Fibroblast of peridontal ligament (primary cell): ENCODE results near the gene ANKRD35.
A peak's percentile ranks its signal among the peaks of the same experiment; 100 is the strongest.
"Not testable (repeated sequence)": the region's sequence is repeated elsewhere in the genome, so short reads cannot be mapped to it uniquely, and the experiment has no call there.

Experiments
- DNase-seq: peaks from one replicate; pipeline ENCODE4 v3.0.0-alpha.2; 2010; ENCODE audit errors: extremely low read depth

The ANKRD35 gene

DNA sequence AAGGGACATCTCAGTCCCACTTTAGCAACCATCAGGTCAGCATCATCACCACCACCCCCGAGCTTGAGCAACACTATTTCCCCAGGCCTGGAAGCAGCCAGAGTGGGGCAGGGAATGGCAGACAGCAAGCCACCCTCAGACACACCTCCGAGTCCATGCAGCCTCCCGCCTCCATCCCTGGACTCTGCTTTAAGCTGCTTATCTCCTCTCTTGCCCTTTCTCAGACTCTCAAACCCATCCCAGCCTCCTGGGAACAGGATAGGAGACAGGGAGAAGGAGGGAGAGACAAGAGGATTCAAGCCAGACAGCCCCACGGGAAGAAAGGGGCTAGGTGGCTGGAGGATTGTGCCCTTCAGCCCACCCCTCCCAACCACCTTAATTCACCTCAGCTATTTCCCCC, 28.5 kb downstream of the ANKRD35 start:
- DNase-seq, result no peak

DNA sequence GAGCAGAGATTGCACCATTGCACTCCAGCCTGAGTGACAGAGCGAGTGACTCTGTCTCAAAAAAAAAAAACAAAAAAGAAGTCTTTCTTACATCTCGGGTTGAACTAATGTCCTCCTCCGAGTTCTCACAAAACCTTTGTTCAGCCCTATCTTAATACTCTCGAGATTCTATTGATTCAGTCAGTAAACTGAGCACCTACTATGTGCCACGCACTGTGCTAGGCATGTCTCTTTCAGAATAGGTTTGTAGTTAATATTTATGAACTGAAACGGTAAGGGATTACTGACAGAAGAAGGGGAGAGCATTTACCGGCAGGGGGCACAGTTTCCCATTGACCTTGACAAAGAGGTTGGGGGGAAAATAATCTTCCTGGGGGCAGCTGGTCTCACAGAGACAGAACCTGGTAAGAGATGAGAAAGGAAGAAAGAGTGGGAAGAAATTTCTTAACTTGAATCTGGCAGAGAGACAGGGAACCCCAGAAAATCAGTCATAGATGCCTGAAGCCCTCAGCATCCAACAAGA, 30.2 kb downstream of the ANKRD35 start:
- DNase-seq, result no peak

DNA sequence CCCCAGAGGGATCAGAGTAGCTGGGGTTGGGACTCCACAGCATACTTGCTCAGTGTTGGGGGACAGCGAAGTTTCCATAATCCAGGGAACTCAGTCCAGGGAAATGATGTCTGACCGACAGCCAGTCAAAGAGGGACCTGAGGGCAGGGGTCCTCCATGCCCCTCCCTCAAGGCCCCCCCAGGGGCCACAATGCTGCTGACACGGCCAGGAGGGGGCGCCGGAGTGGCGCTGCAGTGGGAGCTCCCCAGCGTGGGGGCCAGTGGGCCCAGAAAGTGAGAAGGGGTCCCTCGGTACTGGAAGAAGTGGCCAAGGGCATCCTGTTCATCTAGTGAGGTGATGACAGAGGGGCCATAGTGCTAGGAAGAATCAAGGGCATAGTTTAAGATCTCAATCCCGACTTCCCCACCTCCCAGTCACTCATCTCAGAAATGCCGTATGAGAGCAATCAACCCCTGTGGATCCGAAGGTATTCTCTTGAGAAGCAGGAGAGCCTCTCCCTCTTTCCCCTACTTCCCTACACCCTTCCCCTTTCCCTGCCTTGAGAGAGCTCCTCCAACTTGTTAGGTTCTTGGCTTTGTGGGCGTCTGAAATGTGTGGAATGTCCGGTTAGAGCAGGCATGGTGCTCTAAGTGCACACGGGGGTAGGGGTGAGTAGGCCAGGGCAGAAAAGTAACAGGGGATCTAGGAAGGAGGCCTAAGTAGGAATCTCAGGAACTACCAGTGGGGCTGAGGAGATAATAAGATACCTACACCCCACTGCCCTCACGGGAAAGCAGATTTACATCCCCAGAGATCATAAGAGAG, 36.1 kb downstream of the ANKRD35 start:
- DNase-seq, result peak; percentile 58

DNA sequence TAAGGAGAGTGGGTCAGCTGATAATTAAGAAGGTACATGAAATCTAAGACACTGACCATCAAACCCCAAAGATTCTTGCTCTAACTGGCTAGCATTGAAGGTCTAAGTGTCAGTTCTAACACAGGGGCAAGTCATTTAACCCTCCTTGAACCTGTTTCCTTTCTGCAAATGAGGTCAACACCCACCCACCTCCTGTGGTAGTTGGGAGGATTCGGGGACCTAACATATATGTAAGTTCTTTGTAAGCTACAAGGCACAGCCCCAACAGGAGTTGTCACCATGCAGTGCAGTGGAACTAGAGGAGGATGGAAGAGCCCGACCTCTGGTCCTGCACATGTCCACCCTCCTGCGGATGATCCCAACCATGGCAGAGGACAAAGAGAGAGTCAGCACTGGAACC, 37.8 kb downstream of the ANKRD35 start:
- no peak for DNase-seq

- DNase-seq, result peak; percentile 33
These were observed 39.5 kb downstream of the ANKRD35 start for GRCh38 chr1:145846201-145846612.

DNA sequence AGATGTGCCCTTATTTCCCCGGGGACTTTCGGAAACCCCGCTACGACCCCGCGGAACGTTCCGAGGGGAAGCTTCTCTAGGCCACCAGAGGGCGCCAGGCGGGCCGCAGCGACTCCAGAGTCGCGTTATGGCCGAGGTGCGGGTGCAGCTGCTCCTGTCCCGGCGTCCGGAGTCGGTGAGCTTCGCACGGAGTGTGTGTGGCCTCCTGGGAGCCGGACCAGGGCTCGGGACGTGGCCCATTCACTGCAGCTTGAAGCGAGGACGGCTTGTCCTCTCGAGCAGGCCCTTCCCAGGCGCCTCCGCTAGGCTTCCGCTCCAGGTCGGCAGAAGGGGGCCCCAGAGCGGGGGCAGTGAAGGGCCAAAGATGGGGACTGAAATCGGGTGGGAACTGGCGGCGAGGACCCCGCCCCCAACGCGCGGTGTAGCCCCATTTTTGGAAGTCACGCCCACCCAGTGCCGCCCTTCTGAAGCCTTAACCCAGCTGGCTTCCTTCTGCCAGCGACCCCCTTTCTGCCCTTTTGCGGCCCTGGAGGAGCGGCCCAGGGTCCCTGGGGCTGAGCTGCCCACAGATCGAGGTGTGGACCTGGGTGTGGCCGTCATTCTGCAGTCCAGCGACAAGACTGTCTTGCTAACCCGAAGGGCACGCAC, 40.0 kb downstream of the ANKRD35 start, which contains the start of gene NUDT17:
Gene NUDT17 (plus strand): TSS at position 117 of the 648 bp plus-strand sequence. CDS start 11 bp downstream, at position 128.
- DNase-seq, result peak; percentile 64

- DNase-seq, result no peak
These were observed 40.5 kb downstream of the ANKRD35 start for GRCh38 chr1:145845144-145845513.

GRCh38 chr1:145843031-145843430, 42.6 kb downstream of the ANKRD35 start:
- DNase-seq, result no peak

DNA sequence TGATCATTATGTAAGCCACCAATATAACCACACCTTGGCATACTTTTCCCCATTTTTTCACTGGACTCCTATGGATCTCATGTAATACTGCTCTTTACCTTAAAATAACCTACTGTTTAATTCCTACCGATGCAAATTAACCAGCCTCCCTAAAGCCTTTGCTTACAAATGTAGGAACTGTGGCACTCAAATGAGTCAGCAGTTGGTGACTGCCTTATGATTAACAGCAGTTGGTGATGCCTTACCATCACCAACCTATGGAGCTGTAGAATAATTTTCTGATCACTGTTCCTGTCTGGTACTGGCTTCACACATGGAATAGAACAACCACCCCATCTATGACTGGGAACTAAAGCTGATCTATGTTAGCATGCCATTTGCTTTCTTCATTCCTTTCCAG, 48.0 kb downstream of the ANKRD35 start:
- no peak for DNase-seq

GRCh38 chr1:145830810-145831209, 54.9 kb downstream of the ANKRD35 start:
- not testable (repeated sequence) for DNase-seq

DNA sequence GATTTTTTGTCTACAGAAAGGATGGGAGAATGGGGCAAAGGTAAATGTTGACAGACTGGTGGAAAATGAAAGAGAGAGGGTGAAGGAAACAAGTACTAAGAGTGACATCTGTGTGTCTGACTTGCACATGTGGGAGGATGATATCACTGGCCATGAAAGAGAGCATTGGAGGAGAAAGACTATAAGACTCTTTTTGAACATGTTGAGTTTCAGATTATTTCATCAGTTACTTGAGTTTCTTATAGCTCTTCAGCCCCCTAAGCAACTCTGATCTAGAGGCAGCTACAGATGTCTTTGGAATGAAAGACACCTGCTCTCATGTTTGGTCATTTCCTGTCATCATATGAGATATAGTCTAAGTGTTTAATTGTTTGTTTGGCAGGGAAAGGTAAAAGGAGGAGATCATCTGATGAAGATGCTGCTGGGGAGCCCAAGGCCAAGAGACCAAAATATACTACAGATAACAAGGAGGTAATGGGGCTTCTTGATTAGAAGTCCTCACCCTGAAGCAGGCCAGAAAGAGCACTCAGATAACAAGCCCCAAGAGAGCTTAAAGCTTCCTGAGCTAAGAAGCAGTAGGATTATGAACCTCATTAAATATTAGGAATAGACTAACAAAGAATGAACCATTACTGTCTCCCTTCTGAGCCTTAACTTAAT, 57.2 kb downstream of the ANKRD35 start:
- no peak for DNase-seq

- no peak for DNase-seq
These were observed 57.7 kb downstream of the ANKRD35 start for GRCh38 chr1:145827966-145828365.

- no peak for DNase-seq
These were observed 59.6 kb downstream of the ANKRD35 start for GRCh38 chr1:145826030-145826429.

- DNase-seq, result no peak
These were observed 61.2 kb downstream of the ANKRD35 start for GRCh38 chr1:145824499-145824842.

DNA sequence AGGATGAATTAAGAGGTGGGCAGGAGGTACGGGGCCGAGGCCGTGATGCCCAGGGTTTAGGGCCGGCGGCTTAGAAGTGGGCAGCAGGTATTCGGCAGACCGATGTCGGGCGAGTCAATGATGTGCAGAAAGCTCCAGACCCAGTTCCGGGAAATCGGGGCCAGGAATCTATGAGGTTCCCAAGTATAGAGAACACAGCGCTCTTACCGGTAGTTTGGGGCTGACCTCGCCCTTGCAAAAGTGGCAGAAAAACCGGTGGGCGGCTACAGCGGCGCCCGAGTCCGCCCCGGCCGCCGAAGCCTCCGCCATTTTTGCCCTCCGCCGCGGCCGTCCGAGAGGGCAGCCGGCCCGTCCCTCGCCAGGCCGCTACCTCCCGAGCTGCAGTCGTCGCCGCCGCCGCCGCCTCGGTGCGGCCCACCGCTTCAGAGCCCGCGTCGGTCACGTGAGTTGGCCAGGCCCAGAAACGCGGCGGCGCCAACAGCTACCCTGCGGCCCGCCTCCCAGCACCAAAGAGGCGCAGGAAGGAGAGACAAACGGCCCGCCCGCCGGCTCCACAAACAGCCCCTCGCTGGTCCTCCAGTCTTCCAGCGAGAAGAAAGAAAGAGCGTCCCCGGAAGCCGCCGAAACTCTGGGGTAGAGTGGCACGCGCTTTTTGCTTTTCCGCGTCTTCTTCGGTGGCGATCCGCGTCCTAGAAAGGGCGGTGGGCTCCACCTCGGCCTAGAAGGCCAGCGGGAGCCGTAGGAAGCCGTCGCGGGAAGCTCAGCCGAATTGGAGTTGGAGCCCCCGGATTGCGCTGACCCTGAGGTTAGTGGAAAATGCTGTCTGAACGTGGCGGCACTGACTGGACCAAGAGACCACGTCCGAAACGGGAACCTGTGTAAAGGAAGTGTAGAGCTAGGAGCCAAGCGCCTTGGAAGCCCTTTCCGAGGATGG, 61.8 kb downstream of the ANKRD35 start, which contains the start of the genes POLR3C and RNF115:
Gene POLR3C (plus strand): TSS at position 636 of the 934 bp plus-strand sequence. CDS start 1,577 bp downstream, outside the sequence.
Gene RNF115 (minus strand): TSS at position 531 of the 934 bp plus-strand sequence. CDS start 222 bp downstream, at position 309.
- DNase-seq, result peak; percentile 89

GRCh38 chr1:145822779-145823331, 62.8 kb downstream of the ANKRD35 start:
- DNase-seq, result not testable (repeated sequence)

DNA sequence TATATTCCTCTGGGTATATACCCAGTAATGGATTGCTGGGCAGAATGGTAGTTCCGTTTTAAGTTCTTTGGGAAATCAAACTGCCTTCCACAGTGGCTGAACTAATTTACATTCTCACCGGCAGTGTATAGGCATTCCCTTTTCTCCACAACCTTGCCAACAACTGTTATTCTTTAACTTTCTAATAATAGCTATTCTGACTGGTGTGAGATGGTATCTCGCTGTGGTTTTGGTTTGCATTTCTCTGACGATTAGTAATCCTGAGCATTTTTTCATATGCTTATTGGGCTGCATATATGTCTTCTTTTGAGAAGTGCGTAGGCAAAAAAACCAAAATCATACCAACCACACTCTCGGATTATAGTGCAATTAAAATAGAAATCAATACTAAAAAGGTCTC, 67.6 kb downstream of the ANKRD35 start:
- DNase-seq, result peak; percentile 79
